ENCODE data around the gene ISLR.

ISLR gene

DNA sequence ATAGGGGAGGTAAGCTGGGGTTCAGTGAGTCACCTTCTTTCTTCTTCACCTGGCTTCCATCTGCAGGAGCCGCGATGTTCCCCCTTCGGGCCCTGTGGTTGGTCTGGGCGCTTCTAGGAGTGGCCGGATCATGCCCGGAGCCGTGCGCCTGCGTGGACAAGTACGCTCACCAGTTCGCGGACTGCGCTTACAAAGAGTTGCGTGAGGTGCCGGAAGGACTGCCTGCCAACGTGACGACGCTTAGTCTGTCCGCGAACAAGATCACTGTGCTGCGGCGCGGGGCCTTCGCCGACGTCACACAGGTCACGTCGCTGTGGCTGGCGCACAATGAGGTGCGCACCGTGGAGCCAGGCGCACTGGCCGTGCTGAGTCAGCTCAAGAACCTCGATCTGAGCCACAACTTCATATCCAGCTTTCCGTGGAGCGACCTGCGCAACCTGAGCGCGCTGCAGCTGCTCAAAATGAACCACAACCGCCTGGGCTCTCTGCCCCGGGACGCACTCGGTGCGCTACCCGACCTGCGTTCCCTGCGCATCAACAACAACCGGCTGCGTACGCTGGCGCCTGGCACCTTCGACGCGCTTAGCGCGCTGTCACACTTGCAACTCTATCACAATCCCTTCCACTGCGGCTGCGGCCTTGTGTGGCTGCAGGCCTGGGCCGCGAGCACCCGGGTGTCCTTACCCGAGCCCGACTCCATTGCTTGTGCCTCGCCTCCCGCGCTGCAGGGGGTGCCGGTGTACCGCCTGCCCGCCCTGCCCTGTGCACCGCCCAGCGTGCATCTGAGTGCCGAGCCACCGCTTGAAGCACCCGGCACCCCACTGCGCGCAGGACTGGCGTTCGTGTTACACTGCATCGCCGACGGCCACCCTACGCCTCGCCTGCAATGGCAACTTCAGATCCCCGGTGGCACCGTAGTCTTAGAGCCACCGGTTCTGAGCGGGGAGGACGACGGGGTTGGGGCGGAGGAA, 40.5 kb upstream of the ISLR start:
- no peaks in the 10 kb centered on the region for H3K36me3 ChIP-seq (ENCODE audit: control insufficient read depth in 4 of 4, insufficient read depth in 4 of 4, low read length in 3 of 4)
- DNase-seq, result peak in 2 of 3 donors; percentile 56 to 58
- ChIA-PET POLR2A (no interaction called here), CTCF (interaction anchor here (0.7 to 1.1 kb wide), 2 partner anchors 174 to 188 kb away, joined by 3 to 4 read pairs; no protein-coding TSS in a partner anchor)
- peaks cover 0 to 67% (median 45%) of the 10 kb centered on the region in 4 experiments for H3K4me1 ChIP-seq (ENCODE audit: control extremely low read depth in 1 of 4, control insufficient read depth in 4 of 4, insufficient read depth in 4 of 4, low read length in 3 of 4)
- peak overlapping the region in 1 of 7 experiments; percentile 16 for H3K4me3 ChIP-seq (ENCODE audit: control insufficient read depth in 1 of 7, extremely low read depth in 1 of 7, insufficient read depth in 4 of 7, low read depth in 2 of 7, low read length in 6 of 7)
- H3K9me3 ChIP-seq (ENCODE audit: control extremely low read depth in 1 of 5, control insufficient read depth in 4 of 5, insufficient read depth in 2 of 5, low read depth in 1 of 5, low read length in 4 of 5), result no peaks in the 10 kb centered on the region
- no peak overlapping the region for H3K27ac ChIP-seq (ENCODE audit: insufficient read depth in 1 of 2, low read depth in 1 of 2, low read length in 2 of 2, poor library complexity in 1 of 2, severe bottlenecking in 2 of 2)
- H3K27me3 ChIP-seq (replicated peaks in 2 of 5; ENCODE audit: control insufficient read depth in 4 of 5, insufficient read depth in 5 of 5, low read length in 4 of 5), result peaks cover 0 to 96% (median 68%) of the 10 kb centered on the region in 5 experiments
- 6% methylated on average over 88 of the region's 90 CpGs for WGBS (ENCODE audit: insufficient coverage)

- ChIA-PET POLR2A (no interaction called here), CTCF (interaction anchor here (1.0 to 1.3 kb wide), 4 partner anchors 8 to 84 kb away, joined by 3 to 5 read pairs (median 4); no protein-coding TSS in a partner anchor)
- no peaks in the 10 kb centered on the region for H3K9me3 ChIP-seq (ENCODE audit: control extremely low read depth in 1 of 5, control insufficient read depth in 4 of 5, insufficient read depth in 2 of 5, low read depth in 1 of 5, low read length in 4 of 5)
- peak in 1 of 3 donors; percentile 31 for DNase-seq
- H3K27ac ChIP-seq (ENCODE audit: insufficient read depth in 1 of 2, low read depth in 1 of 2, low read length in 2 of 2, poor library complexity in 1 of 2, severe bottlenecking in 2 of 2), result no peak overlapping the region
- H3K36me3 ChIP-seq (ENCODE audit: control insufficient read depth in 4 of 4, insufficient read depth in 4 of 4, low read length in 3 of 4), result no peaks in the 10 kb centered on the region
- peaks cover 0 to 58% (median 40%) of the 10 kb centered on the region in 4 experiments for H3K4me1 ChIP-seq (ENCODE audit: control extremely low read depth in 1 of 4, control insufficient read depth in 4 of 4, insufficient read depth in 4 of 4, low read length in 3 of 4)
- peak overlapping the region in 1 of 7 experiments; percentile 26 for H3K4me3 ChIP-seq (ENCODE audit: control insufficient read depth in 1 of 7, extremely low read depth in 1 of 7, insufficient read depth in 4 of 7, low read depth in 2 of 7, low read length in 6 of 7)
- peaks cover 0 to 96% (median 68%) of the 10 kb centered on the region in 5 experiments for H3K27me3 ChIP-seq (replicated peaks in 2 of 5; ENCODE audit: control insufficient read depth in 4 of 5, insufficient read depth in 5 of 5, low read length in 4 of 5)
- WGBS (ENCODE audit: insufficient coverage), result 7% methylated on average over 69 of the region's 71 CpGs
Measured at GRCh38 chr15:74133694-74134386, 39.7 kb upstream of the ISLR start.

DNA sequence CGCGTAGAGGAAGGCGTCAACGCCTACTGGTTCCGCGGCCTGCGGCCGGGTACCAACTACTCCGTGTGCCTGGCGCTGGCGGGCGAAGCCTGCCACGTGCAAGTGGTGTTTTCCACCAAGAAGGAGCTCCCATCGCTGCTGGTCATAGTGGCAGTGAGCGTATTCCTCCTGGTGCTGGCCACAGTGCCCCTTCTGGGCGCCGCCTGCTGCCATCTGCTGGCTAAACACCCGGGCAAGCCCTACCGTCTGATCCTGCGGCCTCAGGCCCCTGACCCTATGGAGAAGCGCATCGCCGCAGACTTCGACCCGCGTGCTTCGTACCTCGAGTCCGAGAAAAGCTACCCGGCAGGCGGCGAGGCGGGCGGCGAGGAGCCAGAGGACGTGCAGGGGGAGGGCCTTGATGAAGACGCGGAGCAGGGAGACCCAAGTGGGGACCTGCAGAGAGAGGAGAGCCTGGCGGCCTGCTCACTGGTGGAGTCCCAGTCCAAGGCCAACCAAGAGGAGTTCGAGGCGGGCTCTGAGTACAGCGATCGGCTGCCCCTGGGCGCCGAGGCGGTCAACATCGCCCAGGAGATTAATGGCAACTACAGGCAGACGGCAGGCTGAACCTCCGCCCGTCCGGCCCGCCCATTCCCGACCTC, 39.0 kb upstream of the ISLR start:
- H3K9me3 ChIP-seq (ENCODE audit: control extremely low read depth in 1 of 5, control insufficient read depth in 4 of 5, insufficient read depth in 2 of 5, low read depth in 1 of 5, low read length in 4 of 5), result no peaks in the 10 kb centered on the region
- peak in 2 of 3 donors; percentile 34 to 44 for DNase-seq
- POLR2A ChIA-PET, result no interaction called here
- H3K4me1 ChIP-seq (ENCODE audit: control extremely low read depth in 1 of 4, control insufficient read depth in 4 of 4, insufficient read depth in 4 of 4, low read length in 3 of 4), result peaks cover 0 to 53% (median 35%) of the 10 kb centered on the region in 4 experiments
- no peaks in the 10 kb centered on the region for H3K36me3 ChIP-seq (ENCODE audit: control insufficient read depth in 4 of 4, insufficient read depth in 4 of 4, low read length in 3 of 4)
- WGBS (ENCODE audit: insufficient coverage), result 5% methylated on average over 53 of the region's 53 CpGs
- CTCF ChIA-PET, result interaction anchor here (1.0 to 1.3 kb wide), 4 partner anchors 9 to 85 kb away, joined by 3 to 5 read pairs (median 4); no protein-coding TSS in a partner anchor
- H3K27me3 ChIP-seq (replicated peaks in 2 of 5; ENCODE audit: control insufficient read depth in 4 of 5, insufficient read depth in 5 of 5, low read length in 4 of 5), result peaks cover 0 to 94% (median 67%) of the 10 kb centered on the region in 5 experiments
- H3K27ac ChIP-seq (ENCODE audit: insufficient read depth in 1 of 2, low read depth in 1 of 2, low read length in 2 of 2, poor library complexity in 1 of 2, severe bottlenecking in 2 of 2), result no peak overlapping the region
- H3K4me3 ChIP-seq (ENCODE audit: control insufficient read depth in 1 of 7, extremely low read depth in 1 of 7, insufficient read depth in 4 of 7, low read depth in 2 of 7, low read length in 6 of 7), result peak overlapping the region in 1 of 7 experiments; percentile 26

GRCh38 chr15:74135041-74135565, 38.4 kb upstream of the ISLR start:
- H3K4me1 ChIP-seq (ENCODE audit: control extremely low read depth in 1 of 4, control insufficient read depth in 4 of 4, insufficient read depth in 4 of 4, low read length in 3 of 4), result peaks cover 0 to 48% (median 30%) of the 10 kb centered on the region in 4 experiments
- H3K9me3 ChIP-seq (ENCODE audit: control extremely low read depth in 1 of 5, control insufficient read depth in 4 of 5, insufficient read depth in 2 of 5, low read depth in 1 of 5, low read length in 4 of 5), result no peaks in the 10 kb centered on the region
- WGBS (ENCODE audit: insufficient coverage), result 9% methylated on average over 19 of the region's 27 CpGs
- H3K27ac ChIP-seq (ENCODE audit: insufficient read depth in 1 of 2, low read depth in 1 of 2, low read length in 2 of 2, poor library complexity in 1 of 2, severe bottlenecking in 2 of 2), result no peak overlapping the region
- no peak overlapping the region for H3K4me3 ChIP-seq (ENCODE audit: control insufficient read depth in 1 of 7, extremely low read depth in 1 of 7, insufficient read depth in 4 of 7, low read depth in 2 of 7, low read length in 6 of 7)
- ChIA-PET POLR2A (no interaction called here), CTCF (interaction anchor here (1.2 kb wide), 1 partner anchor 9 kb away, joined by 3 read pairs; no protein-coding TSS in a partner anchor)
- DNase-seq, result peak in 1 of 3 donors; percentile 14
- peaks cover 0 to 94% (median 69%) of the 10 kb centered on the region in 5 experiments for H3K27me3 ChIP-seq (replicated peaks in 2 of 5; ENCODE audit: control insufficient read depth in 4 of 5, insufficient read depth in 5 of 5, low read length in 4 of 5)
- H3K36me3 ChIP-seq (ENCODE audit: control insufficient read depth in 4 of 4, insufficient read depth in 4 of 4, low read length in 3 of 4), result no peaks in the 10 kb centered on the region

- WGBS (ENCODE audit: insufficient coverage), result under 1% methylated on average over 15 of the region's 26 CpGs
- ChIA-PET CTCF (no interaction called here), POLR2A (no interaction called here)
- no peak for DNase-seq
- no peaks in the 10 kb centered on the region for H3K36me3 ChIP-seq (ENCODE audit: control insufficient read depth in 4 of 4, insufficient read depth in 4 of 4, low read length in 3 of 4)
- H3K4me3 ChIP-seq (ENCODE audit: control insufficient read depth in 1 of 7, extremely low read depth in 1 of 7, insufficient read depth in 4 of 7, low read depth in 2 of 7, low read length in 6 of 7), result peak overlapping the region in 3 of 7 experiments; percentile 32 to 69 (median 50)
- no peaks in the 10 kb centered on the region for H3K9me3 ChIP-seq (ENCODE audit: control extremely low read depth in 1 of 5, control insufficient read depth in 4 of 5, insufficient read depth in 2 of 5, low read depth in 1 of 5, low read length in 4 of 5)
- H3K4me1 ChIP-seq (ENCODE audit: control extremely low read depth in 1 of 4, control insufficient read depth in 4 of 4, insufficient read depth in 4 of 4, low read length in 3 of 4), result peaks cover 0 to 41% (median 29%) of the 10 kb centered on the region in 4 experiments
- H3K27me3 ChIP-seq (replicated peaks in 2 of 5; ENCODE audit: control insufficient read depth in 4 of 5, insufficient read depth in 5 of 5, low read length in 4 of 5), result peaks cover 0 to 85% (median 61%) of the 10 kb centered on the region in 5 experiments
- H3K27ac ChIP-seq (ENCODE audit: insufficient read depth in 1 of 2, low read depth in 1 of 2, low read length in 2 of 2, poor library complexity in 1 of 2, severe bottlenecking in 2 of 2), result no peak overlapping the region
Measured at GRCh38 chr15:74136540-74136813, 37.0 kb upstream of the ISLR start.

DNA sequence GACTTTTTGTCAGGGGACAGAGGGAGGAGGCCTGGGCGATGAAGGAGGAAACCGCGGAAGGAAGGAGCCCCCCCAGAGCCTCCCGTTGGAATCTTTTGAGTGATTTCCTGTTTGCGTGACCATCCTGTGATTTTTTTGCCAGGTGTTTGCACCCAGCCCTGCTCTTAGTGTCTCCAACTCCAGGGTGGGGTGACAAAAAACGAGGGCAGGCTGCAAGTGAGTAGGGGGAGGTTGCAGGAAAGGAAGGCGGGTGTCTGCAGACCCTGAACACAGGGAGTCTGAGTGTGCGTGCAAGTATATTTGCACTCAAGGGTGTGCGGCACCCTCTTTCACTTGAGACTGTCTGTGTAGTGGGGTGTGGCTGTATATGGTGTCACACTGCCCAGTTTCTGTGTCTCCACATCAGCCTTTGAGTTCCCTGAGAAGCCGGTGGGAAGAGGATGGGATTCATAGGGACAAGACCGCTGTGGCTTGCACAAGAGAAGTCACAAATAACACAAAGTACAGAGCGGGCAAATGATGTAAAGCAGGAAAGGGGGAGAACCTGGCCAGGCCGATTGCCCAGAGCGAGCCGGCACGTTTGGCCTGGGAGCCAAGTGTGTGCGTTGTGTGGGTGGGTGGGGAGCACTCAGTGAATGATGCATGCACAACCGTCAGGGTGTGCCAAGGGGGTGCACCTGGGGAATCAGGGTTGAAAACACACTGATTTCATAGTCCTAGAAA, 36.5 kb upstream of the ISLR start:
- H3K4me1 ChIP-seq (ENCODE audit: control extremely low read depth in 1 of 4, control insufficient read depth in 4 of 4, insufficient read depth in 4 of 4, low read length in 3 of 4), result peaks cover 0 to 41% (median 29%) of the 10 kb centered on the region in 4 experiments
- ChIA-PET CTCF (no interaction called here), POLR2A (no interaction called here)
- no peaks in the 10 kb centered on the region for H3K9me3 ChIP-seq (ENCODE audit: control extremely low read depth in 1 of 5, control insufficient read depth in 4 of 5, insufficient read depth in 2 of 5, low read depth in 1 of 5, low read length in 4 of 5)
- H3K4me3 ChIP-seq (ENCODE audit: control insufficient read depth in 1 of 7, extremely low read depth in 1 of 7, insufficient read depth in 4 of 7, low read depth in 2 of 7, low read length in 6 of 7), result peak overlapping the region in 3 of 7 experiments; percentile 32 to 69 (median 50)
- peaks cover 0 to 80% (median 57%) of the 10 kb centered on the region in 5 experiments for H3K27me3 ChIP-seq (replicated peaks in 2 of 5; ENCODE audit: control insufficient read depth in 4 of 5, insufficient read depth in 5 of 5, low read length in 4 of 5)
- peak in 1 of 3 donors; percentile 28 for DNase-seq
- no peak overlapping the region for H3K27ac ChIP-seq (ENCODE audit: insufficient read depth in 1 of 2, low read depth in 1 of 2, low read length in 2 of 2, poor library complexity in 1 of 2, severe bottlenecking in 2 of 2)
- 14% methylated on average over 18 of the region's 18 CpGs for WGBS (ENCODE audit: insufficient coverage)
- no peaks in the 10 kb centered on the region for H3K36me3 ChIP-seq (ENCODE audit: control insufficient read depth in 4 of 4, insufficient read depth in 4 of 4, low read length in 3 of 4)

All from common myeloid progenitor, CD34-positive (primary cell).